ENCODE data around the gene GSTA1.

DNA sequence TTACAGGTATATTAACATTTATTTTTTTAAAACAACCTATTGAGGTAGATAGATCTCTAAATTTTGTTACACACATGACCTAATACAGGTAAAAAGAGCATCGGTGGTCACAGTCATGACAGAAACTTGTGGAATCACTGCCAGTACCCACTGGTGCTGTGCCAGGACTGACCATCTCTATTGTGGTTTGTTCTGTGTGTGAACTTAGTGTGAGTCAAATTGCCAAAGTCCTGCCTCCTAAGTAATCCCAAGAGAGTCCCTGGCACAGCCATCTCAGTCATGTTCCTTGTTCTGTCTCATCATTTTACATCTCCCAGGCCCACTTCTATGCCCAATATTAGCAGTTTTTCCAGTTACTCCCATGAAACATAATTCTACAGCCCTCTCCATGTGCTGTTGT is 61.7 kb downstream of the GSTA1 start:
- TF ChIP-seq, protein P1, sequence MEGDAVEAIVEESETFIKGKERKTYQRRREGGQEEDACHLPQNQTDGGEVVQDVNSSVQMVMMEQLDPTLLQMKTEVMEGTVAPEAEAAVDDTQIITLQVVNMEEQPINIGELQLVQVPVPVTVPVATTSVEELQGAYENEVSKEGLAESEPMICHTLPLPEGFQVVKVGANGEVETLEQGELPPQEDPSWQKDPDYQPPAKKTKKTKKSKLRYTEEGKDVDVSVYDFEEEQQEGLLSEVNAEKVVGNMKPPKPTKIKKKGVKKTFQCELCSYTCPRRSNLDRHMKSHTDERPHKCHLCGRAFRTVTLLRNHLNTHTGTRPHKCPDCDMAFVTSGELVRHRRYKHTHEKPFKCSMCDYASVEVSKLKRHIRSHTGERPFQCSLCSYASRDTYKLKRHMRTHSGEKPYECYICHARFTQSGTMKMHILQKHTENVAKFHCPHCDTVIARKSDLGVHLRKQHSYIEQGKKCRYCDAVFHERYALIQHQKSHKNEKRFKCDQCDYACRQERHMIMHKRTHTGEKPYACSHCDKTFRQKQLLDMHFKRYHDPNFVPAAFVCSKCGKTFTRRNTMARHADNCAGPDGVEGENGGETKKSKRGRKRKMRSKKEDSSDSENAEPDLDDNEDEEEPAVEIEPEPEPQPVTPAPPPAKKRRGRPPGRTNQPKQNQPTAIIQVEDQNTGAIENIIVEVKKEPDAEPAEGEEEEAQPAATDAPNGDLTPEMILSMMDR (conservative IDR thresholded peaks at IDR 0.05; ENCODE audit: low read depth, low read length) = no peak
- no peak for TF ChIP-seq EZH2phosphoT487 (IDR thresholded peaks at IDR 0.05; ENCODE audit: borderline replicate concordance, low read length)

Data from PC-3 (cell line).